Measurements from ENCODE around the gene KIF4A.

DNA sequence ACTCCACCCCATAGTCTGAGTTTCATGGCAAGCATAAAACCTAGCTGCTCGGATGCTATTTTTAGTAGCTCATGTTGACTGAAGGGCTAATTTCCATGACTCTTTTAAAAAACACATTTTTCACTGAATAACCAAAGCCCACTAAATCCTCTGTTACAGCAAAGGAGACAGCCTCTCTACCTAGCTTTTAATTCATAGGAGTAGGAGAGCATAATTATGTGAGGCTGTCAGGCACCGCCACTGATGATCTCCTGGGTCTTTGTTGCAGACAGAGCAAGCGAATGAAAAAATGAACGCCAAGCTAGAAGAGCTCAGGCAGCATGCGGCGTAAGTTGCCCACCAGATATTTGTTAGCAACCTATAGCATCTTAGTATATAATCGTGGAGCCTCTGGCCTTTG, 53.5 kb downstream of the KIF4A start:
- no peak for TF ChIP-seq JUND (IDR thresholded peaks at IDR 0.05)
- TF ChIP-seq, protein P1, sequence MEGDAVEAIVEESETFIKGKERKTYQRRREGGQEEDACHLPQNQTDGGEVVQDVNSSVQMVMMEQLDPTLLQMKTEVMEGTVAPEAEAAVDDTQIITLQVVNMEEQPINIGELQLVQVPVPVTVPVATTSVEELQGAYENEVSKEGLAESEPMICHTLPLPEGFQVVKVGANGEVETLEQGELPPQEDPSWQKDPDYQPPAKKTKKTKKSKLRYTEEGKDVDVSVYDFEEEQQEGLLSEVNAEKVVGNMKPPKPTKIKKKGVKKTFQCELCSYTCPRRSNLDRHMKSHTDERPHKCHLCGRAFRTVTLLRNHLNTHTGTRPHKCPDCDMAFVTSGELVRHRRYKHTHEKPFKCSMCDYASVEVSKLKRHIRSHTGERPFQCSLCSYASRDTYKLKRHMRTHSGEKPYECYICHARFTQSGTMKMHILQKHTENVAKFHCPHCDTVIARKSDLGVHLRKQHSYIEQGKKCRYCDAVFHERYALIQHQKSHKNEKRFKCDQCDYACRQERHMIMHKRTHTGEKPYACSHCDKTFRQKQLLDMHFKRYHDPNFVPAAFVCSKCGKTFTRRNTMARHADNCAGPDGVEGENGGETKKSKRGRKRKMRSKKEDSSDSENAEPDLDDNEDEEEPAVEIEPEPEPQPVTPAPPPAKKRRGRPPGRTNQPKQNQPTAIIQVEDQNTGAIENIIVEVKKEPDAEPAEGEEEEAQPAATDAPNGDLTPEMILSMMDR (IDR thresholded peaks at IDR 0.05 in 2 of 3, conservative IDR thresholded peaks at IDR 0.05 in 1 of 3; ENCODE audit: borderline replicate concordance in 1 of 3, insufficient read depth in 1 of 3, low read depth in 2 of 3, low read length in 2 of 3): no peak
- TF ChIP-seq, protein P2, sequence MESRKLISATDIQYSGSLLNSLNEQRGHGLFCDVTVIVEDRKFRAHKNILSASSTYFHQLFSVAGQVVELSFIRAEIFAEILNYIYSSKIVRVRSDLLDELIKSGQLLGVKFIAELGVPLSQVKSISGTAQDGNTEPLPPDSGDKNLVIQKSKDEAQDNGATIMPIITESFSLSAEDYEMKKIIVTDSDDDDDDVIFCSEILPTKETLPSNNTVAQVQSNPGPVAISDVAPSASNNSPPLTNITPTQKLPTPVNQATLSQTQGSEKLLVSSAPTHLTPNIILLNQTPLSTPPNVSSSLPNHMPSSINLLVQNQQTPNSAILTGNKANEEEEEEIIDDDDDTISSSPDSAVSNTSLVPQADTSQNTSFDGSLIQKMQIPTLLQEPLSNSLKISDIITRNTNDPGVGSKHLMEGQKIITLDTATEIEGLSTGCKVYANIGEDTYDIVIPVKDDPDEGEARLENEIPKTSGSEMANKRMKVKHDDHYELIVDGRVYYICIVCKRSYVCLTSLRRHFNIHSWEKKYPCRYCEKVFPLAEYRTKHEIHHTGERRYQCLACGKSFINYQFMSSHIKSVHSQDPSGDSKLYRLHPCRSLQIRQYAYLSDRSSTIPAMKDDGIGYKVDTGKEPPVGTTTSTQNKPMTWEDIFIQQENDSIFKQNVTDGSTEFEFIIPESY (IDR thresholded peaks at IDR 0.05; ENCODE audit: extremely low read depth, insufficient replicate concordance, low read length): no peak
- TF ChIP-seq FOSL1 (IDR thresholded peaks at IDR 0.05; ENCODE audit: low read depth): no peak
- TF ChIP-seq EZH2 (IDR thresholded peaks at IDR 0.05): no peak
- no peak for TF ChIP-seq ZNF274 (IDR thresholded peaks at IDR 0.05; ENCODE audit: low read depth, low read length)
- no peak for TF ChIP-seq POLR2A (IDR thresholded peaks at IDR 0.05; ENCODE audit: borderline replicate concordance, extremely low read depth, insufficient read depth, insufficient read length)
- TF ChIP-seq ZFX (IDR thresholded peaks at IDR 0.05): no peak
- no peak for TF ChIP-seq SIN3A (IDR thresholded peaks at IDR 0.05; ENCODE audit: low read depth)
- no peak for TF ChIP-seq YY1 (IDR thresholded peaks at IDR 0.05; ENCODE audit: extremely low read depth, insufficient replicate concordance, low read depth, low read length)
- no peak for TF ChIP-seq CBX3 (IDR thresholded peaks at IDR 0.05; ENCODE audit: low read depth)
- no peak for TF ChIP-seq EZH2phosphoT487 (IDR thresholded peaks at IDR 0.05; ENCODE audit: borderline replicate concordance)

Data from HCT116 (cell line).